GM19468 (cell line): ENCODE data around the gene RASA4B.

ENCODE experiments used
- ATAC-seq: cut with Tn5 transposase; IDR thresholded peaks from one replicate; pipeline ENCODE4 v1.9.1; 2021; ENCODE audit warnings: mild to moderate bottlenecking, moderate library complexity, moderate number of reproducible peaks; ENCODE audit not compliant: unreplicated experiment; ENCODE audit errors: extremely low read depth

Gene RASA4B

DNA sequence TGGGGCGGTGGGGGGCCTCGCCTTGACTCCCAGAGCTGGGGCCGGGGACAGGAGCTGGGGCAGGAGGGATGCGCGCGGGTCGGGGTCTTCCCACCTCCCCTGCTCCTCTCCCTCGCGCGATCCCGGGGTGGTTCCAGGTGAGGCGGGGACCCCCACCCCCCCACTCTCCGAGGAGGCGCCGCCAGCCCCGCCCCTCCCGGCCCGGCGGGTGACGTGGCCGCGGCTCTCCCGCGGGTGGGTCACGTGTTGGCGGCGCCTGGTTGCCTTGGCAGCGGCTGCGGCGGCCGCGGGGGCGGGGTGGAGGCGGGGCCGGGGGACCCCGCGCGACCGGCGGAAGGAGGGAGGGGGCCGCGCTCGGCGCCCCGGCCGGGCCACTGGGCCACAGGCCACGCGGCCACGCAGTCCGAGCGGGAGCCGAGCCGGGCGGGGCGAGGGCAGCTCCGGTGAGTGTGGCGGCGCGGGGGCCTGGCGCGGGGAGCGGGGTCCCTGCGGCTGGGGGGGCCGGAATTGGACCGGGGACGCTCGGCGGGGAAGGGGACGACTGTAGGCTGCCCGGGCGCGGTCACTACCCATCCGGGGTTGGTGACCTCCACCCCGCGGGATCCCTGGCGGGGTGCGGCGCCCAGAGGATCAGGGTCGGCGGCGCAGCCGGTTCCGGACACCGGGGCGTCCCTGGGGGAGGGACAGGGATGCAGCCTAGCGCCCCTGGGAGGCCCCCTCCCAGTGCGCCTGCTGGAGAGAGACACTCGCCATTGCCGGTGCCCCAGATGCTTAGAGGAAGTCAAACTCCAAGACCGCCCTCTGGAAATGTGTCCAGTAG is 84.1 kb downstream of the RASA4B start, which contains the start of gene ORAI2:
ORAI2 (plus strand) TSS at position 357 of the 820 bp plus-strand sequence. CDS start 5,382 bp downstream, outside the sequence.
- peak; percentile 46 for ATAC-seq
